GM12874 (cell line): Measurements from ENCODE around the gene HAP1.

Experiments used
- TF ChIP-seq, protein P1 (sequence below): IDR thresholded peaks from 2 replicates; pipeline ENCODE4 v1.5.1; 2011; ENCODE audit warnings: low read depth, mild to moderate bottlenecking, control low read depth, low read length, moderate library complexity; ENCODE audit not compliant: insufficient read depth

HAP1 gene

GRCh38 chr17:41739661-41740352, 5.4 kb upstream of the HAP1 start:
- TF ChIP-seq, protein P1, sequence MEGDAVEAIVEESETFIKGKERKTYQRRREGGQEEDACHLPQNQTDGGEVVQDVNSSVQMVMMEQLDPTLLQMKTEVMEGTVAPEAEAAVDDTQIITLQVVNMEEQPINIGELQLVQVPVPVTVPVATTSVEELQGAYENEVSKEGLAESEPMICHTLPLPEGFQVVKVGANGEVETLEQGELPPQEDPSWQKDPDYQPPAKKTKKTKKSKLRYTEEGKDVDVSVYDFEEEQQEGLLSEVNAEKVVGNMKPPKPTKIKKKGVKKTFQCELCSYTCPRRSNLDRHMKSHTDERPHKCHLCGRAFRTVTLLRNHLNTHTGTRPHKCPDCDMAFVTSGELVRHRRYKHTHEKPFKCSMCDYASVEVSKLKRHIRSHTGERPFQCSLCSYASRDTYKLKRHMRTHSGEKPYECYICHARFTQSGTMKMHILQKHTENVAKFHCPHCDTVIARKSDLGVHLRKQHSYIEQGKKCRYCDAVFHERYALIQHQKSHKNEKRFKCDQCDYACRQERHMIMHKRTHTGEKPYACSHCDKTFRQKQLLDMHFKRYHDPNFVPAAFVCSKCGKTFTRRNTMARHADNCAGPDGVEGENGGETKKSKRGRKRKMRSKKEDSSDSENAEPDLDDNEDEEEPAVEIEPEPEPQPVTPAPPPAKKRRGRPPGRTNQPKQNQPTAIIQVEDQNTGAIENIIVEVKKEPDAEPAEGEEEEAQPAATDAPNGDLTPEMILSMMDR, result no peak

DNA sequence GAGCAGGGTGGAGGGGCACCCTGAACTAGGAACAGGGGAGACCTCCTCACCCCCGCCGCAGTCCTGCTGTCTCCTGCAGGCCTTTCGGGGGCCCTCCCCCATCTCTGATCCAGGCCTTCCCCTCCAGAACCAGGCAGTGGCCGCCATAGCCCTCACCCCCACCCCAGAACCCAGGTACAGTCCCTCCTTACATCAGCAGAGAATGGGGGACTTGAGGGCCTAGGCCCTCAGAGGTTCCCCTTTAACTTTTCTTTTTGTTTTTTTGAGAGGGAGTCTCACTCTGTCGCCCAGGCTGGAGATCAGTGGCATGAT, 4.3 kb upstream of the HAP1 start:
- TF ChIP-seq, protein P1, result no peak

- TF ChIP-seq, protein P1, result peak; percentile 96
These were observed 3.8 kb upstream of the HAP1 start for GRCh38 chr17:41738077-41738800.

- TF ChIP-seq, protein P1, result no peak
These were observed 3.2 kb upstream of the HAP1 start for GRCh38 chr17:41737680-41738023.

DNA sequence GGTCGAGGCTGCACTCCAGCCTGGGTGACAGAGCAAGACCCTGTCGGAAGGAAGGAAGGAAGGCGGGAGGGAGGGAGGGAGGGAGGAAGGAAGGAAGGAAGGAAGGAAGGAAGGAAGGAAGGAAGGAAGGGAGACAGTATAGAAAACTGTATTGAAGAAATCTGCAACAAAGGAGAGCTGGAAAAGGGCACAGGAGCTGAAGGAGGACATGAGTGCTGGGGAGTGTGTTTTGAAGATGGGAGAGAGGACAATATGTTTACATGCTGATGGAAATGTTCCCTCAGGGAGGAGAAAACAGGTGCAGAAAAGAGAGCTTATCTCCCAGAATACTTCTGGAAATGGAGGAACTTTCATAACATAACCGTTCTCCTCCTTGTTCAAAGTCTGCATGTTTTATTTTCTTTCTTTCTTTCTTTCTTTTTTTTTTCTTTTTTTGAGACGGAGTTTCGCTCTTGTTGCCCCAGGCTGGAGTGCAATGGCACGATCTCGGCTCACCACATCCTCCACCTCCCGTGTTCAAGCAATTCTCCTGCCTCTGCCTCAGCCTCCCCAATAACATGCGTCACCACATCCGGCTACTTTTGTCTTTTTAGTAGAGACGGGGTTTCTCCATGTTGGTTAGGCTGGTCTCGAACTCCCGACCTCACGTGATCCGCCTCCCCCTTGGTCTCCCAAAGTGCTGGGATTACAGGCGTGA, 2.7 kb upstream of the HAP1 start:
- TF ChIP-seq, protein P1, result no peak

DNA sequence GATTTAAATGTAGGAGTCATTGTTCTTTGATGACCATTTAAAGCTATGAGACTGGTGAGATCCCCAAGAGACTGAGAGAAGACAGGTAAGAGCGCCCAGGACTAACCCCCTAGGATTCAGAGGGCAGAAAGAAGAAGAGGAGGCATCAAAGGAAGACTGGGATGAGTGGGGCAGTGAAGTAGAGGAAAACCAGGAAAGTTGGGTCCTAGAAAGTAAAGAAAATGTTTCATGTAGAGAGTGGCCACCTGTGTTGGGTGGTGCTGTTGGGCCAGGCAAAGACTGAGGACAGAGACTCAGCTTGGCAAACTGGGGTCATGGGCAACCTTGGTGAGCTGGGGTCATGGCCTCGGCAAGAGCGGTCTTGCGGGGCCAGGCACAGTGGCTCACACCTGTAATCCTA, 1.3 kb upstream of the HAP1 start:
- TF ChIP-seq, protein P1, result no peak

DNA sequence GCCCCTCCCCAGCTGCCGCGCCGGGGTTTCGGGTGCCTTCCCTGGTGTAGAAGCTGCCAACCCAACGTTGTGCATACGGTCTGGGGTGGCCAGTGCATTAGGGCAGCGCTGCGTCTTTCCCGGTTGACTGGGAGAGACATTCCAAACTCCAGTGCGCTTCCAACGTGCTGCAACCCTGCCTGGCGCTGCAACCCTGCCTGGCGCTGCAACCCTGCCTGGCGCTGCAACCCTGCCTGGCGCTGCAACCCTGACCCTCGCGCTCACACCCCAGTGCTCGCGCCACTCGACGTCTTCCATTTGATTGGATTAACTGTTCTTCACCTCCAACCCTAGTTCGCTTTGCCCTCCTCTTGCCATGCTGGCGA, 488 bp upstream of the HAP1 start:
- TF ChIP-seq, protein P1, result no peak
